Glutamatergic neuron (in vitro differentiated cells): ENCODE measurements around the gene CYS1. TPM values are rescaled to one million over a fixed set of nuclear protein-coding genes. Genes with fewer than 3 reads are reported as not detected.

Experiments
- DNase-seq: peaks from one replicate; pipeline ENCODE4 v3.0.0; 2022
- H3K27ac Mint-ChIP-seq: one replicate; pipeline ENCODE4 v1.8.0; 2020; ENCODE audit warnings: mild to moderate bottlenecking, mixed read lengths, inconsistent platforms; ENCODE audit not compliant: unreplicated experiment
- H3K27me3 Mint-ChIP-seq: one replicate; pipeline ENCODE4 v1.8.0; 2020; ENCODE audit warnings: mild to moderate bottlenecking, moderate library complexity, mixed read lengths, inconsistent platforms; ENCODE audit not compliant: unreplicated experiment
- H3K36me3 Mint-ChIP-seq: one replicate; pipeline ENCODE4 v1.8.0; 2020; ENCODE audit warnings: mild to moderate bottlenecking, mixed read lengths, inconsistent platforms; ENCODE audit not compliant: unreplicated experiment
- H3K4me1 Mint-ChIP-seq: one replicate; pipeline ENCODE4 v1.8.0; 2020; ENCODE audit warnings: mild to moderate bottlenecking, low read depth, mixed read lengths, inconsistent platforms; ENCODE audit not compliant: unreplicated experiment
- H3K4me3 Mint-ChIP-seq: one replicate; pipeline ENCODE4 v1.8.0; 2020; ENCODE audit warnings: mild to moderate bottlenecking, mixed read lengths, inconsistent platforms; ENCODE audit not compliant: unreplicated experiment
- H3K9me3 Mint-ChIP-seq: one replicate; pipeline ENCODE4 v1.8.0; 2020; ENCODE audit warnings: mild to moderate bottlenecking, moderate library complexity, mixed read lengths, inconsistent platforms; ENCODE audit not compliant: unreplicated experiment
- total RNA-seq: library from RNA; stranded (reverse); fragmentation: NEBNext Ultra II Directional; extraction: Animal tissue kit (Norgen Biotek cat#: 25700); gene quantifications from one replicate; pipeline ENCODE4 v1.2.1, GENCODE V29; 2021; ENCODE audit not compliant: unreplicated experiment
- TF ChIP-seq, protein P1 (sequence below): fragments of 200-600 bp; sonication (generic); IDR thresholded peaks from one replicate; pipeline ENCODE4 v1.5.0; 2021; ENCODE audit not compliant: partially characterized antibody, unreplicated experiment

The CYS1 gene
- total RNA-seq, 1 donor from 2014 or later: not detected

GRCh38 chr2:10041711-10042110 lies 38.5 kb downstream of the CYS1 start:
- Mint-ChIP-seq H3K36me3 (no peaks in the 10 kb centered on the region), H3K4me3 (peak overlapping the region; percentile 90), H3K9me3 (peaks cover 13% of the 10 kb centered on the region), H3K4me1 (no peaks in the 10 kb centered on the region), H3K27me3 (peaks cover 10% of the 10 kb centered on the region), H3K27ac (no peak overlapping the region)
- no peak for DNase-seq
- TF ChIP-seq, protein P1, sequence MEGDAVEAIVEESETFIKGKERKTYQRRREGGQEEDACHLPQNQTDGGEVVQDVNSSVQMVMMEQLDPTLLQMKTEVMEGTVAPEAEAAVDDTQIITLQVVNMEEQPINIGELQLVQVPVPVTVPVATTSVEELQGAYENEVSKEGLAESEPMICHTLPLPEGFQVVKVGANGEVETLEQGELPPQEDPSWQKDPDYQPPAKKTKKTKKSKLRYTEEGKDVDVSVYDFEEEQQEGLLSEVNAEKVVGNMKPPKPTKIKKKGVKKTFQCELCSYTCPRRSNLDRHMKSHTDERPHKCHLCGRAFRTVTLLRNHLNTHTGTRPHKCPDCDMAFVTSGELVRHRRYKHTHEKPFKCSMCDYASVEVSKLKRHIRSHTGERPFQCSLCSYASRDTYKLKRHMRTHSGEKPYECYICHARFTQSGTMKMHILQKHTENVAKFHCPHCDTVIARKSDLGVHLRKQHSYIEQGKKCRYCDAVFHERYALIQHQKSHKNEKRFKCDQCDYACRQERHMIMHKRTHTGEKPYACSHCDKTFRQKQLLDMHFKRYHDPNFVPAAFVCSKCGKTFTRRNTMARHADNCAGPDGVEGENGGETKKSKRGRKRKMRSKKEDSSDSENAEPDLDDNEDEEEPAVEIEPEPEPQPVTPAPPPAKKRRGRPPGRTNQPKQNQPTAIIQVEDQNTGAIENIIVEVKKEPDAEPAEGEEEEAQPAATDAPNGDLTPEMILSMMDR: no peak

GRCh38 chr2:10039658-10040410 lies 40.4 kb downstream of the CYS1 start:
- peaks cover 10% of the 10 kb centered on the region for H3K9me3 Mint-ChIP-seq
- peaks cover 10% of the 10 kb centered on the region for H3K27me3 Mint-ChIP-seq
- H3K36me3 Mint-ChIP-seq: no peaks in the 10 kb centered on the region
- TF ChIP-seq, protein P1: no peak
- H3K27ac Mint-ChIP-seq: no peak overlapping the region
- no peak for DNase-seq
- H3K4me3 Mint-ChIP-seq: no peak overlapping the region
- H3K4me1 Mint-ChIP-seq: no peaks in the 10 kb centered on the region

GRCh38 chr2:10038716-10039115 lies 41.5 kb downstream of the CYS1 start:
- DNase-seq: no peak
- TF ChIP-seq, protein P1: no peak
- Mint-ChIP-seq H3K36me3 (no peaks in the 10 kb centered on the region), H3K9me3 (peaks cover 6% of the 10 kb centered on the region), H3K4me1 (no peaks in the 10 kb centered on the region), H3K27me3 (peaks cover 6% of the 10 kb centered on the region), H3K4me3 (no peak overlapping the region), H3K27ac (no peak overlapping the region)

- peaks cover 6% of the 10 kb centered on the region for H3K9me3 Mint-ChIP-seq
- H3K27ac Mint-ChIP-seq: no peak overlapping the region
- no peak overlapping the region for H3K4me3 Mint-ChIP-seq
- no peak for DNase-seq
- H3K27me3 Mint-ChIP-seq: peaks cover 6% of the 10 kb centered on the region
- no peaks in the 10 kb centered on the region for H3K4me1 Mint-ChIP-seq
- TF ChIP-seq, protein P1: no peak
- H3K36me3 Mint-ChIP-seq: no peaks in the 10 kb centered on the region
Observed at GRCh38 chr2:10038123-10038522, 42.1 kb downstream of the CYS1 start.

GRCh38 chr2:10036095-10036884 lies 43.9 kb downstream of the CYS1 start:
- Mint-ChIP-seq H3K36me3 (no peaks in the 10 kb centered on the region), H3K27me3 (peaks cover under 1% of the 10 kb centered on the region), H3K4me3 (no peak overlapping the region), H3K9me3 (no peaks in the 10 kb centered on the region), H3K27ac (no peak overlapping the region), H3K4me1 (no peaks in the 10 kb centered on the region)
- no peak for DNase-seq
- TF ChIP-seq, protein P1: peak; percentile 22
